Measurements from ENCODE around the gene CTNNA1. TPM values are rescaled to one million over a fixed set of nuclear protein-coding genes. Genes with fewer than 3 reads are reported as not detected.

The CTNNA1 gene
- total and polyA plus RNA-seq, 2 of the 8 experiments (the other 6 are each of a cell fraction or from before 2014, with no cell fraction given), result 115 to 349 TPM

GRCh38 chr5:138926688-138927448 is 173.6 kb downstream of the CTNNA1 start:
- TF ChIP-seq E2F6 (IDR thresholded peaks at IDR 0.05), result no peak
- TF ChIP-seq RBBP5 (IDR thresholded peaks at IDR 0.05; ENCODE audit: borderline replicate concordance, low read depth, low read length), result no peak
- no peak for TF ChIP-seq SRF (IDR thresholded peaks at IDR 0.05; ENCODE audit: low read depth, low read length)
- no peak for TF ChIP-seq KDM5A (IDR thresholded peaks at IDR 0.05; ENCODE audit: low read length)
- no peak for TF ChIP-seq KDM1A (IDR thresholded peaks at IDR 0.05; ENCODE audit: borderline replicate concordance, low read length)
- ChIA-PET POLR2A (ENCODE audit: partially characterized antibody) (no interaction called here), CTCF (ENCODE audit: partially characterized antibody) (interaction anchor here (1.0 to 1.6 kb wide), 4 partner anchors 102 to 282 kb away, joined by 3 to 4 read pairs (median 4); no protein-coding TSS in a partner anchor)
- Histone ChIP-seq H2BK15ac (ENCODE audit: low read length) (no peak overlapping the region), H3K9ac (replicated peaks in 1 of 4; ENCODE audit: extremely low read depth in 1 of 4, low read depth in 3 of 4, low read length in 3 of 4) (no peak overlapping the region), H3K23me2 (ENCODE audit: low read depth, low read length) (no peaks in the 10 kb centered on the region), H2BK20ac (ENCODE audit: low read length) (no peak overlapping the region), H3K56ac (replicated peaks; ENCODE audit: insufficient read length, low read depth, low read length) (no peak overlapping the region), H3K23ac (ENCODE audit: insufficient read length) (no peak overlapping the region), H2AK5ac (ENCODE audit: low read depth, low read length) (no peak overlapping the region), H2BK12ac (ENCODE audit: low read depth, low read length) (no peak overlapping the region), H2AFZ (ENCODE audit: low read length) (no peak overlapping the region), H3K79me1 (ENCODE audit: low read depth, low read length) (peaks cover 5% of the 10 kb centered on the region; the same call in 1 of the 2 replicates), H3K4me3 (ENCODE audit: extremely low read depth in 1 of 4, insufficient read depth in 2 of 4, low read depth in 3 of 4, low read length in 4 of 4) (no peak overlapping the region), H3K79me2 (ENCODE audit: control insufficient read depth in 1 of 2, insufficient read depth in 2 of 2, low read length in 2 of 2) (no peaks in the 10 kb centered on the region), H2BK120ac (replicated peaks; ENCODE audit: low read depth, low read length) (no peak overlapping the region), H4K91ac (replicated peaks; ENCODE audit: insufficient read length, low read length) (no peak overlapping the region), H4K5ac (ENCODE audit: insufficient read length, low read depth, low read length) (no peak overlapping the region), H3K36me3 (ENCODE audit: control insufficient read depth in 2 of 4, insufficient read depth in 4 of 4, low read length in 3 of 4) (peaks cover 24 to 72% (median 50%) of the 10 kb centered on the region in 4 experiments), H2BK5ac (ENCODE audit: low read depth, low read length) (peak overlapping the region; percentile 44; the same call in 1 of the 2 replicates), H4K8ac (ENCODE audit: extremely low read depth, insufficient read depth, low read length) (no peak overlapping the region), H3K4me1 (replicated peaks in 1 of 4; ENCODE audit: control insufficient read depth in 3 of 4, insufficient read depth in 4 of 4, low read length in 3 of 4) (no peaks in the 10 kb centered on the region), H3K18ac (ENCODE audit: extremely low read depth, low read length) (no peak overlapping the region), H3K27me3 (replicated peaks in 1 of 4; ENCODE audit: control insufficient read depth in 3 of 4, extremely low read depth in 1 of 4, insufficient read depth in 3 of 4, low read length in 3 of 4) (no peaks in the 10 kb centered on the region), H3K4me2 (ENCODE audit: insufficient read depth in 1 of 2, low read depth in 2 of 2, low read length in 2 of 2) (no peak overlapping the region), H4K20me1 (replicated peaks in 1 of 2; ENCODE audit: control insufficient read depth in 1 of 2, insufficient read depth in 2 of 2, low read length in 2 of 2) (peaks cover 0 to 2% of the 10 kb centered on the region in 2 experiments), H3K4ac (replicated peaks; ENCODE audit: insufficient read length, low read depth, low read length) (no peak overlapping the region), H3K27ac (ENCODE audit: low read depth, low read length) (no peak overlapping the region), H3K9me3 (ENCODE audit: insufficient read depth in 2 of 2, low read depth in 1 of 2, low read length in 1 of 2) (no peaks in the 10 kb centered on the region), H3K14ac (ENCODE audit: insufficient read length) (no peak overlapping the region)
- WGBS, 2 experiments (ENCODE audit: extremely low coverage in 1 of 2, insufficient coverage in 1 of 2, insufficient read length in 1 of 2, insufficient replicate concordance in 2 of 2, low coverage in 1 of 2, low lambda C conversion rate in 2 of 2, missing lambda C conversion rate in 1 of 2), result 93% methylated on average over 15 of the region's 16 CpGs; no CpG with 5 or more reads in 1 of the 2 experiments
- FAIRE-seq (no peak), DNase-seq (ENCODE audit: low read depth in 1 of 2, low spot score in 2 of 2) (no peak)
